Measurements from ENCODE around the gene NUP205. TPM values are rescaled to one million over a fixed set of nuclear protein-coding genes. Genes with fewer than 3 reads are reported as not detected.
A peak's percentile ranks its signal among the peaks of the same experiment; 100 is the strongest.

The NUP205 gene
- 10 to 100 TPM; 84.8 to 92.7 TPM for total RNA-seq

GRCh38 chr7:135557455-135558336 is at the start of gene NUP205:
Gene NUP205 (plus strand): TSS chr7:135557917. CDS start chr7:135557945, 28 bp downstream.
- peaks cover 20% of the 10 kb centered on the region for H3K4me1 Mint-ChIP-seq
- ATAC-seq (ENCODE audit: low read depth) (peak; percentile 83), DNase-seq (peak; percentile 85)
- H3K4me3 Mint-ChIP-seq = peak within 1 kb of the TSS; percentile 21
- H3K36me3 Mint-ChIP-seq = peaks cover 11% of the 10 kb centered on the region
- no peaks in the 10 kb centered on the region for H3K9me3 Mint-ChIP-seq
- POLR2A ChIA-PET = interaction anchor here (0.9 to 1.5 kb wide), 3 partner anchors 13 to 47 kb away, joined by 3 to 4 read pairs (median 3); no protein-coding TSS in a partner anchor
- H3K27ac Mint-ChIP-seq = peak within 1 kb of the TSS; percentile 42
- H3K27me3 Mint-ChIP-seq = no peaks in the 10 kb centered on the region

GRCh38 chr7:135508883-135509588 is 48.7 kb upstream of the NUP205 start:
- POLR2A ChIA-PET = interaction anchor here (0.7 to 0.8 kb wide), 2 partner anchors 55 to 136 kb away, joined by 3 read pairs; no protein-coding TSS in a partner anchor
- DNase-seq (peak; percentile 54), ATAC-seq (ENCODE audit: low read depth) (peak; percentile 28)
- no peak overlapping the region for H3K4me3 Mint-ChIP-seq
- no peak overlapping the region for H3K27ac Mint-ChIP-seq
- no peaks in the 10 kb centered on the region for H3K9me3 Mint-ChIP-seq
- H3K4me1 Mint-ChIP-seq = peaks cover 12% of the 10 kb centered on the region
- no peaks in the 10 kb centered on the region for H3K27me3 Mint-ChIP-seq
- H3K36me3 Mint-ChIP-seq = peaks cover 1% of the 10 kb centered on the region

- H3K4me3 Mint-ChIP-seq = no peak overlapping the region
- no peak for ATAC-seq (ENCODE audit: low read depth)
- POLR2A ChIA-PET = no interaction called here
- no peaks in the 10 kb centered on the region for H3K9me3 Mint-ChIP-seq
- no peak overlapping the region for H3K27ac Mint-ChIP-seq
- H3K36me3 Mint-ChIP-seq = peaks cover 1% of the 10 kb centered on the region
- H3K4me1 Mint-ChIP-seq = peaks cover 12% of the 10 kb centered on the region
- H3K27me3 Mint-ChIP-seq = no peaks in the 10 kb centered on the region
- no peak for DNase-seq
These were observed 48.2 kb upstream of the NUP205 start for GRCh38 chr7:135509589-135509838.

- DNase-seq = peak; percentile 91
- no peak within 1 kb of the TSS for H3K27ac Mint-ChIP-seq
- no peaks in the 10 kb centered on the region for H3K9me3 Mint-ChIP-seq
- H3K4me1 Mint-ChIP-seq = peaks cover 12% of the 10 kb centered on the region
- ATAC-seq (ENCODE audit: low read depth) = peak; percentile 94
- H3K27me3 Mint-ChIP-seq = no peaks in the 10 kb centered on the region
- H3K4me3 Mint-ChIP-seq = no peak within 1 kb of the TSS
- POLR2A ChIA-PET = interaction anchor here (1.3 kb wide), 1 partner anchor 48 kb away, joined by 4 read pairs; no protein-coding TSS in a partner anchor
- H3K36me3 Mint-ChIP-seq = peaks cover 1% of the 10 kb centered on the region
These were observed 47.7 kb upstream of the NUP205 start, which contains the start of gene CNOT4 for GRCh38 chr7:135509839-135510591. Gene CNOT4 (minus strand): TSS chr7:135510102. CDS start chr7:135438331, 71,771 bp downstream.

GRCh38 chr7:135510592-135511183 is 47.0 kb upstream of the NUP205 start:
- no peaks in the 10 kb centered on the region for H3K9me3 Mint-ChIP-seq
- H3K36me3 Mint-ChIP-seq = peaks cover 1% of the 10 kb centered on the region
- no peak overlapping the region for H3K27ac Mint-ChIP-seq
- H3K27me3 Mint-ChIP-seq = no peaks in the 10 kb centered on the region
- peaks cover 12% of the 10 kb centered on the region for H3K4me1 Mint-ChIP-seq
- no peak overlapping the region for H3K4me3 Mint-ChIP-seq
- ATAC-seq (ENCODE audit: low read depth) = no peak
- peak; percentile 31 for DNase-seq
- POLR2A ChIA-PET = interaction anchor here (1.3 kb wide), 1 partner anchor 48 kb away, joined by 4 read pairs; no protein-coding TSS in a partner anchor

- POLR2A ChIA-PET = no interaction called here
- ATAC-seq (ENCODE audit: low read depth) (no peak), DNase-seq (no peak)
- Mint-ChIP-seq H3K4me3 (no peak overlapping the region), H3K4me1 (peaks cover 6% of the 10 kb centered on the region), H3K27ac (no peak overlapping the region), H3K36me3 (peaks cover 1% of the 10 kb centered on the region), H3K27me3 (no peaks in the 10 kb centered on the region), H3K9me3 (no peaks in the 10 kb centered on the region)
These were observed 45.4 kb upstream of the NUP205 start for GRCh38 chr7:135512135-135512887.

GRCh38 chr7:135514856-135515255 is 42.9 kb upstream of the NUP205 start:
- H3K4me1 Mint-ChIP-seq = no peaks in the 10 kb centered on the region
- DNase-seq (no peak), ATAC-seq (ENCODE audit: low read depth) (no peak)
- H3K27me3 Mint-ChIP-seq = no peaks in the 10 kb centered on the region
- H3K9me3 Mint-ChIP-seq = no peaks in the 10 kb centered on the region
- H3K27ac Mint-ChIP-seq = no peak overlapping the region
- POLR2A ChIA-PET = no interaction called here
- no peak overlapping the region for H3K4me3 Mint-ChIP-seq
- no peaks in the 10 kb centered on the region for H3K36me3 Mint-ChIP-seq

GRCh38 chr7:135517060-135517459 is 40.7 kb upstream of the NUP205 start:
- Mint-ChIP-seq H3K27ac (no peak overlapping the region), H3K27me3 (no peaks in the 10 kb centered on the region), H3K9me3 (no peaks in the 10 kb centered on the region), H3K4me3 (no peak overlapping the region), H3K4me1 (no peaks in the 10 kb centered on the region), H3K36me3 (no peaks in the 10 kb centered on the region)
- DNase-seq = no peak
- POLR2A ChIA-PET = no interaction called here
- ATAC-seq (ENCODE audit: low read depth) = no peak

- ATAC-seq (ENCODE audit: low read depth) = no peak
- POLR2A ChIA-PET = no interaction called here
These were observed 39.0 kb upstream of the NUP205 start for GRCh38 chr7:135518748-135519147.

GRCh38 chr7:135519233-135519688 is 38.5 kb upstream of the NUP205 start:
- Mint-ChIP-seq H3K9me3 (no peaks in the 10 kb centered on the region), H3K27ac (no peak overlapping the region), H3K4me3 (no peak overlapping the region), H3K4me1 (no peaks in the 10 kb centered on the region), H3K36me3 (no peaks in the 10 kb centered on the region), H3K27me3 (peaks cover 3% of the 10 kb centered on the region)
- DNase-seq (no peak), ATAC-seq (ENCODE audit: low read depth) (no peak)
- POLR2A ChIA-PET = no interaction called here

More at GRCh38 chr7:135518748-135519147, 39.0 kb upstream of the NUP205 start:
- Mint-ChIP-seq H3K4me3 (no peak overlapping the region), H3K36me3 (no peaks in the 10 kb centered on the region), H3K27ac (no peak overlapping the region), H3K9me3 (no peaks in the 10 kb centered on the region), H3K27me3 (peaks cover 3% of the 10 kb centered on the region), H3K4me1 (no peaks in the 10 kb centered on the region)
- no peak for DNase-seq

GRCh38 chr7:135519871-135520270 is 37.8 kb upstream of the NUP205 start:
- DNase-seq (no peak), ATAC-seq (ENCODE audit: low read depth) (no peak)
- no peaks in the 10 kb centered on the region for H3K9me3 Mint-ChIP-seq
- no peak overlapping the region for H3K27ac Mint-ChIP-seq
- H3K27me3 Mint-ChIP-seq = peaks cover 3% of the 10 kb centered on the region
- no peaks in the 10 kb centered on the region for H3K4me1 Mint-ChIP-seq
- no peak overlapping the region for H3K4me3 Mint-ChIP-seq
- POLR2A ChIA-PET = no interaction called here
- no peaks in the 10 kb centered on the region for H3K36me3 Mint-ChIP-seq

GRCh38 chr7:135522509-135522908 is 35.2 kb upstream of the NUP205 start:
- H3K9me3 Mint-ChIP-seq = no peaks in the 10 kb centered on the region
- no peak for DNase-seq

More at GRCh38 chr7:135522509-135522908, 35.2 kb upstream of the NUP205 start:
- POLR2A ChIA-PET = no interaction called here
- peaks cover 3% of the 10 kb centered on the region for H3K27me3 Mint-ChIP-seq
- H3K27ac Mint-ChIP-seq = no peak overlapping the region
- ATAC-seq (ENCODE audit: low read depth) = no peak
- peaks cover 1% of the 10 kb centered on the region for H3K36me3 Mint-ChIP-seq
- H3K4me1 Mint-ChIP-seq = no peaks in the 10 kb centered on the region
- H3K4me3 Mint-ChIP-seq = no peak overlapping the region
